Transverse colon (tissue), 4 donors: ENCODE measurements around the gene ALAD. TPM values are rescaled to one million over a fixed set of nuclear protein-coding genes. Genes with fewer than 3 reads are reported as not detected.

Experiments
- DNase-seq: peaks from one replicate; pipeline ENCODE4 v3.0.0-alpha.2; 2019
- H3K27ac ChIP-seq, 4 donors: fragments of 200-600 bp; sonication (generic); 2 replicates each; pipeline ENCODE4 v1.5.1; 2016 to 2018; ENCODE audit warnings: inconsistent platforms in 4 of 4
- H3K27me3 ChIP-seq: fragments of 200-600 bp; sonication (generic); 2 replicates; pipeline ENCODE4 v1.5.1; 2017; ENCODE audit warnings: inconsistent platforms
- H3K36me3 ChIP-seq, 4 donors: fragments of 200-600 bp; sonication (generic); 2 replicates each; pipeline ENCODE4 v1.5.1; 2017 to 2019; ENCODE audit warnings: inconsistent platforms in 4 of 4
- H3K4me1 ChIP-seq, 4 donors: fragments of 200-600 bp; sonication (generic); 2 replicates each; pipeline ENCODE4 v1.5.1; 2017 to 2020; ENCODE audit warnings: inconsistent platforms in 4 of 4
- H3K4me3 ChIP-seq, 4 donors: fragments of 200-600 bp; sonication (generic); 1 replicate in 1 of 4; 2 replicates in 3 of 4; pipeline versions ENCODE4 v1.5.1 to v1.6.1; 2017 to 2019; ENCODE audit warnings: inconsistent platforms in 4 of 4
- H3K9me3 ChIP-seq, 2 donors: fragments of 200-600 bp; sonication (generic); 2 replicates each; pipeline ENCODE4 v1.5.1; 2017 to 2019; ENCODE audit warnings: inconsistent platforms in 2 of 2
- EP300 ChIP-seq: sonication (generic); formaldehyde crosslinking; IDR thresholded peaks from one replicate; pipeline ENCODE4 v1.6.1; 2017; ENCODE audit warnings: antibody characterized with exemption, low read depth
- POLR2A ChIP-seq: fragments of 450-650 bp; IDR thresholded peaks from one replicate; pipeline ENCODE4 v1.6.1; 2016; ENCODE audit warnings: antibody characterized with exemption, mild to moderate bottlenecking, moderate library complexity
- POLR2AphosphoS5 ChIP-seq, 3 donors: sonication (generic); formaldehyde crosslinking; IDR thresholded peaks; one replicate each; pipeline ENCODE4 v1.6.1; 2016; ENCODE audit warnings: antibody characterized with exemption in 3 of 3
- WGBS, 2 donors: methylation state at CpG; one replicate each; pipeline ENCODE4 v1.1.5; 2018; ENCODE audit warnings: low coverage in 1 of 2; 5-methylcytosine and 5-hydroxymethylcytosine counted together
- in situ Hi-C, 4 donors: fragments of 200-750 bp; cut with MboI; loops; one replicate each; pipeline versions ENCODE4 v1.15.0 to v1.15.1; 2017; ENCODE audit warnings: low sequenced_read_pairs in 3 of 4, low pct_ligation_motif_present in 1 of 4, low pct_unique_long_range_greater_than_20kb in 1 of 4
- intact Hi-C: fragments of 100-400 bp; cut with DNase I; formaldehyde crosslinking; loops from one replicate; pipeline ENCODE4 v1.15.1; 2023; ENCODE audit warnings: low total_unique reads
- total RNA-seq, 4 donors: library from RNA; depleted of rRNA; stranded (reverse); fragments of >200 nt; gene quantifications; one replicate each; pipeline ENCODE4 v1.1.0, GENCODE V29; 2016
- TF ChIP-seq, protein P1 (sequence below), 5 experiments: fragments of 200-600 bp in 3 of 5; fragments of 450-650 bp in 2 of 5; sonication (generic) in 3 of 5; IDR thresholded peaks; 1 replicate in 2 of 5; 2 replicates in 3 of 5; pipeline ENCODE4 v1.5.1; 2016 to 2017; ENCODE audit warnings: antibody characterized with exemption in 5 of 5, inconsistent platforms in 3 of 5, mild to moderate bottlenecking in 2 of 5, moderate library complexity in 1 of 5

The ALAD gene
- total RNA-seq, 4 donors from 2014 or later = 18.5 to 107 (median 63.0) TPM

DNA sequence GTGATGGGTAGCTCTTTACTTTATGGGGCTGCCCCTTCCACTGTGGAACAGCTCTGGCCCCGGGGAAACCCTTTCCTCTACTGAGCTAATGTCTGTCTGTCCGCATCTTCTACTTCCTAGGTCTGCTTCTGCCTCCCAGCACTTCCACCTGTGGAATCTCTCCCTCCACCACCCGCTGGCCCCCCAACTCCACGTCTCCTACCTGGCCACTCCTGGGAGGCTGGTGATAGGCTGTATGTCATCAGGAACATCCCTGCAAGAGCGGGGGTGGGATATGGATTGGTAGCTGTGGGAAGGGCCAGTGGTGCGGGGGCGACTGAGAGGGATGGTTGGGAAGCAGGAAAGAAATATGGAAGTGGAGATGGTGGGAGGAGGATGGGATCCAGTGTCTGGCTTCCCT lies 9.2 kb downstream of the ALAD start:
- TF ChIP-seq POLR2AphosphoS5 (IDR thresholded peaks at IDR 0.05) = no peak
- intact Hi-C loops (no loop called here), in situ Hi-C loops (no loop called here)
- H3K27me3 ChIP-seq = no peaks in the 10 kb centered on the region
- peaks cover 11 to 39% (median 26%) of the 10 kb centered on the region in 4 donors for H3K4me1 ChIP-seq
- H3K36me3 ChIP-seq = peaks cover 0 to 31% (median 4%) of the 10 kb centered on the region in 4 donors
- WGBS, 2 donors = 91 to 92% methylated on average over 4 to 7 of the region's 7 CpGs
- H3K9me3 ChIP-seq = no peaks in the 10 kb centered on the region
- H3K27ac ChIP-seq = no peak overlapping the region
- H3K4me3 ChIP-seq = no peak overlapping the region
- no peak for DNase-seq

DNA sequence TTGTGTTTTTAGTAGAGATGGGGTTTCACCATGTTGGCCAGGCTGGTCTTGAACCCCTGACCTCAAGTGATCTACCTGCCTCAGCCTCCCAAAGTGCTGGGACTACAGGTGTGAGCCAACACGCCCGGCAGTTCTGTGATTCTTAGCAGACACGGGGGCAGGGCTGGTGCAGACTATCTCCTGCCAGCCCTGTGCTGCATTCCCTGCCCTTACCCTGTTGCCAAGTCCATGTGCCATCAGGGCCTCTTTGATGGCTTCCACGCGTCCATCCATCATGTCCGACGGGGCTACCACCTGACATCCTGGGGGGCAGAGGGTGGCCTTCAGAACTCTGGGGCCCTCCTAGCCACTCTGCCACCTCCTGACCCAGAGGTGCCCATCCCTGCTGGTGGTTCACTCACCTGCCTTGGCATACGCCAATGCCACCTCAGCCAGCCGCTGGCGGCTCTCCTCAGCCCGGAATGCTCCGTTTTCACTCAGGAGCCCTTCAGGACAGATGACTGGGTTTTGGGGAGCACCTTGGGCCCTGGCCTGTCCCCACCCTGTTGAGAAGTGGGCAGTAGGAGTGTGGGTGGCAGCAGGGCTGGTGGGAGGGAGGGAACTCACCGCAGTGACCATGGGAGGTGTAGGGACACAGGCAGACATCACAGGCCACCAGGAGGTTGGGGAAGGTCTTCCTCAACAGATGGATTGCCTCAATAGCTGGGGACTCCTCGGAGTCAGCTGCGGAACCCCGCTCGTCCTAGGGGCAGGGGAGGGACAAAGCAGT lies 10.7 kb downstream of the ALAD start:
- Histone ChIP-seq H3K4me3 (no peak overlapping the region), H3K27me3 (no peaks in the 10 kb centered on the region), H3K27ac (no peak overlapping the region), H3K4me1 (peaks cover 10 to 42% (median 33%) of the 10 kb centered on the region in 4 donors), H3K36me3 (peaks cover 0 to 31% (median 4%) of the 10 kb centered on the region in 4 donors), H3K9me3 (no peaks in the 10 kb centered on the region)
- no peak for DNase-seq
- in situ Hi-C loops = no loop called here
- WGBS, 2 donors = 92% methylated on average over 17 of the region's 17 CpGs; no CpG with 5 or more reads in 1 of the 2 donors
- TF ChIP-seq POLR2AphosphoS5 (IDR thresholded peaks at IDR 0.05) = no peak
- TF ChIP-seq, protein P1, sequence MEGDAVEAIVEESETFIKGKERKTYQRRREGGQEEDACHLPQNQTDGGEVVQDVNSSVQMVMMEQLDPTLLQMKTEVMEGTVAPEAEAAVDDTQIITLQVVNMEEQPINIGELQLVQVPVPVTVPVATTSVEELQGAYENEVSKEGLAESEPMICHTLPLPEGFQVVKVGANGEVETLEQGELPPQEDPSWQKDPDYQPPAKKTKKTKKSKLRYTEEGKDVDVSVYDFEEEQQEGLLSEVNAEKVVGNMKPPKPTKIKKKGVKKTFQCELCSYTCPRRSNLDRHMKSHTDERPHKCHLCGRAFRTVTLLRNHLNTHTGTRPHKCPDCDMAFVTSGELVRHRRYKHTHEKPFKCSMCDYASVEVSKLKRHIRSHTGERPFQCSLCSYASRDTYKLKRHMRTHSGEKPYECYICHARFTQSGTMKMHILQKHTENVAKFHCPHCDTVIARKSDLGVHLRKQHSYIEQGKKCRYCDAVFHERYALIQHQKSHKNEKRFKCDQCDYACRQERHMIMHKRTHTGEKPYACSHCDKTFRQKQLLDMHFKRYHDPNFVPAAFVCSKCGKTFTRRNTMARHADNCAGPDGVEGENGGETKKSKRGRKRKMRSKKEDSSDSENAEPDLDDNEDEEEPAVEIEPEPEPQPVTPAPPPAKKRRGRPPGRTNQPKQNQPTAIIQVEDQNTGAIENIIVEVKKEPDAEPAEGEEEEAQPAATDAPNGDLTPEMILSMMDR (IDR thresholded peaks at IDR 0.05) = no peak
- TF ChIP-seq POLR2A = no peak
- no peak for TF ChIP-seq EP300
- intact Hi-C loops = no loop called here

DNA sequence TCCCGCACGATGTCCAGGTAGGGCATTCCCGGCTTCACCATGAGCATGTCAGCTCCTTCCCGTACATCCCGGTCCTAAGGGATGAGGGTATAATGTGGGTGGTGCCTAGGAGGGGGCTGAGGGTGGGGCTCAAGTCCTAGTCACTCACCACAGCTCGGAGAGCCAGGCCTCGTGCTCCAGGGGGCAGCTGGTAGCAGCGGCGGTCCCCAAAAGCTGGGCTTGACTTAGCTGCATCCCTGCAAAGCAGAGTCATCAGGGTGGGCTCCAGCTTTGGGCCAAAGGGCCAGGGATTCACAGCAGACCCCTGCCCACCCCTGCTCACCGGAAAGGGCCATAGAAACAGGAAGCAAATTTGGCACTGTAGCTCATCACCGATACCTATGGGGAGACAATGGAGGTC lies 11.6 kb downstream of the ALAD start:
- in situ Hi-C loops = no loop called here
- Histone ChIP-seq H3K27me3 (no peaks in the 10 kb centered on the region), H3K36me3 (peaks cover 0 to 31% (median 4%) of the 10 kb centered on the region in 4 donors), H3K9me3 (no peaks in the 10 kb centered on the region), H3K4me3 (no peak overlapping the region), H3K4me1 (peaks cover 8 to 39% (median 33%) of the 10 kb centered on the region in 4 donors), H3K27ac (peak overlapping the region; percentile 81 to 91 (median 88))
- no peak for TF ChIP-seq EP300
- TF ChIP-seq, protein P1 (IDR thresholded peaks at IDR 0.05) = no peak
- TF ChIP-seq POLR2AphosphoS5 (IDR thresholded peaks at IDR 0.05) = no peak
- TF ChIP-seq POLR2A = no peak
- no peak for DNase-seq
- 60 to 93% methylated on average over 1 to 11 of the region's 11 CpGs for WGBS, 2 donors
- intact Hi-C loops = no loop called here

DNA sequence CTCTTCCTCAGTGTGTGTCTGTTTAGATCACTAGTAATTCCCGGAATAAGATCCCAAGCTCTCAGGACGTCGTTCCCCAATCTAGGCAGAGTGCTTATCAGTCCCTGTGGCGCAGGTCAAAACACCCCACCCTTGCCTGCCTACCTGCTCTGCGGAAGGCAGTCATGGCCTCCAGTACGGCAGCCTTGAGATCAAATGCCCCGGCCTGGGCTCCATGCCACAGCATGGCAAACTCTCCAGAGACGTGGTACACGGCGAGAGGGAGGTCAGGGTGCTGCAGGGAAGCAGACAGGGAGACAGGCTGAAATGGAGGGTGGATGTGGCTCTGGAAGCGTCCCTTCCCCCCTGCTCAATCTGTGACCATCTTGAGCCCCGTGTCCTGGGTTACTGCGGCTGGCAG lies 12.3 kb downstream of the ALAD start:
- H3K4me1 ChIP-seq = peaks cover 8 to 39% (median 33%) of the 10 kb centered on the region in 4 donors
- in situ Hi-C loops = no loop called here
- peaks cover 0 to 28% (median 4%) of the 10 kb centered on the region in 4 donors for H3K36me3 ChIP-seq
- H3K27me3 ChIP-seq = no peaks in the 10 kb centered on the region
- 51% methylated on average over 13 of the region's 13 CpGs; no CpG with 5 or more reads in 1 of the 2 donors for WGBS, 2 donors
- intact Hi-C loops = no loop called here
- TF ChIP-seq EP300 (no peak), POLR2AphosphoS5 (IDR thresholded peaks at IDR 0.05) (no peak), POLR2A (no peak)
- TF ChIP-seq, protein P1 (IDR thresholded peaks at IDR 0.05) = no peak
- DNase-seq = peak; percentile 62
- H3K9me3 ChIP-seq = no peaks in the 10 kb centered on the region
- no peak overlapping the region for H3K4me3 ChIP-seq
- peak overlapping the region; percentile 81 to 91 (median 88) for H3K27ac ChIP-seq
